NCI-H460 (cell line): ENCODE measurements around the gene HHIP. TPM values are rescaled to one million over a fixed set of nuclear protein-coding genes. Genes with fewer than 3 reads are reported as not detected.
"Not testable (repeated sequence)": the region's sequence is repeated elsewhere in the genome, so short reads cannot be mapped to it uniquely, and the experiment has no call there.

Experiments used
- DNase-seq: peaks from one replicate; pipeline ENCODE4 v3.0.0-alpha.2; 2016; ENCODE audit warnings: low read depth; ENCODE audit errors: extremely low read depth
- small RNA-seq, 2 experiments: library from RNA; depleted of rRNA; stranded (forward); fragments of <200 nt; gene quantifications; one replicate each; pipeline ENCODE3, GENCODE V24; 2014
- total RNA-seq: library from RNA; depleted of rRNA; stranded (reverse); fragments of >200 nt; shearing (Covaris generic); gene quantifications from 2 replicates; pipeline ENCODE4 v1.2.3, GENCODE V29; 2014

The HHIP gene
- total RNA-seq, 1 experiment from 2014 or later = 0.02 TPM

DNA sequence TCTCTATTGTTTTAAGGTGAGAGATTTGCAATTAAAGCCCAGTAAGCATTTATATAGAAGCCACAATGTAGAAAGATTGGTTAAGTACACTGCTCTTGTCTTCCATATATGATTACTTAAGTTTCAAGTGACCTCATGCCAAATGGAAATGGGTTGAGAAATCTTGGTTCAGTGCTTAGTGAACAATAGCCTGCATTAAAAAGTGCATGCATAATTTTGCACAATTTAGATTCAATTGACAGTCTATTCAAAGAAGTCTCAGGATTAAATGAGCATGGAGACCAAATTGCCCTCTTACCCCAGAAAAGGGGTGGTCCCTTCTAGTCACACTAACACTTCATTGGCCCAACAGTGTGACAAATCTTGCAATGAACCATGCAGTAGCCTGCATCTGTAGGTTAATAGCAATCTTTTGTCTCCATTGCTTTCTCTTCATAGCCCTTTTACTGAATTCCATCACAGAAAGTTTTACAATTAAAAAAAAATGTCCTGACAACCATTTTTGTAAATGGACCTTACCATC, 93.6 kb downstream of the HHIP start:
- DNase-seq = no peak

DNA sequence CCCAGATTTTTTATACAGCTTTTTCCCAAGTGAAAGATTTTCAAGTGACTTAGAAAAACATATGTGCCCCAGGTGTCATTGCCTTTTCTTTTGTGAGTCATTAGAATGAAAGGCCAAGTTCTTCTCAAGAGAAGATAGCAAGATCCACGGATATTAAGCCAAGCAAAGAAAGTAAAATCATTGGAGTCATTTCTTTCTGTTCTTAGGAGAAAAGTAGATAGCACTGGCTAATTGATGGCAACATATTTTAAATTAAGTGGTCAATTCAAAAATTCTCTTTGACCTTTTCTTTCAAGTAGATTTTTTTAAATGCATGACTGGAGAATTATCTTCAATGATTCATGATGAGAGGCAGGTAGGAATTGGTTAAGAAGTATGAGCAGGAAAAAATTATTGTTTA, 94.4 kb downstream of the HHIP start:
- no peak for DNase-seq

DNA sequence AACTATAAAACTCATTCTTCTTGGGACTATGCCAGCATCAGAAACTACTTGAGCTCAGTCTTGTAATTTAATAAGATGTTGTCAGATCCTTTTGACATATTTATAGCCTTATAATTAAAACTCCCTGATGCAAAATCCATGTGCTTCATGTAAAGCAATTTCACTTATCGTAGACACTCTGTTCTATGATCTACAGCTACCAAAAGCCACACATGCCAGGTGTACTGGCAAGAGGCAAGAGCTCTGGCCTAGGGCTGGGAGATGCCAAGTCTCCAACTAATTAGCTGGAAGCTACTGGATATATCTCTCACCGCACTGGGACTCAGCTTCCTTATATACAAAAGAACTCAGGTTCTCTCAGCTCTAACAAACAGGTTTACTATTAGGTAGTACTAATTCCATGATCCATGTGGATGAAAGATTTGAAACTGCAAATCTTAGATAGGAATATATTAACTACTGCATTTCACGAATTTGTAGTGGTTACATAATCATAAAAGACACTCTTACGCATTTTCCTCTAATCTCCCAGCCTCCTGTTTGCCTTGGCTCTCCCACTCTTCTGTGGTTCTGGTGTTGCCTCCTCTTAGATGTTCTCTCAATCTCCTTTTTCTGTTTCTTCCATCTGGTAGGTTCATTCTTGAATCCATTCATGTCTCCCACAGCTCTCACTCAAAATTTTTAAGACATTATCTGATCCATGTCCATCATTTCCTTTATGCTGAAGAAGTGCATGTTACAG, 103.0 kb downstream of the HHIP start:
- no peak for DNase-seq

DNA sequence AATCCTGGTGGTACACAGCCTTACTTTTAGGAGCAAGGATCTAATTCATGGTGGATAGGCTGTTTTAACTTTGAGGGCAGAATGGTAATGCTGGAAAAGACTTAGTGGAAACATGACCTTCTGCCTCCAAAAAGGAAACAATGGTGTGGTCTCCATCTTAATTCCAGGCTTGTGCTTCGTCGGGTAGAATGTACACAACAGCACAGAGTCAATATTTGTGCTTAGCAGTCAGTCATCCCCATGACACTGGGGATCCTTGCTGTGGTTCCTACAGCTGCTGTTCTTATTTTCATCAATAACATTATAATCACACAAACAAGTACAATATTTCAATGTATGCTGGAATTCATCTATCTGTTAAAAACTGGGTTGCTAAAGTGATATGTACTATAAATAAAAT, 104.4 kb downstream of the HHIP start:
- DNase-seq = no peak

DNA sequence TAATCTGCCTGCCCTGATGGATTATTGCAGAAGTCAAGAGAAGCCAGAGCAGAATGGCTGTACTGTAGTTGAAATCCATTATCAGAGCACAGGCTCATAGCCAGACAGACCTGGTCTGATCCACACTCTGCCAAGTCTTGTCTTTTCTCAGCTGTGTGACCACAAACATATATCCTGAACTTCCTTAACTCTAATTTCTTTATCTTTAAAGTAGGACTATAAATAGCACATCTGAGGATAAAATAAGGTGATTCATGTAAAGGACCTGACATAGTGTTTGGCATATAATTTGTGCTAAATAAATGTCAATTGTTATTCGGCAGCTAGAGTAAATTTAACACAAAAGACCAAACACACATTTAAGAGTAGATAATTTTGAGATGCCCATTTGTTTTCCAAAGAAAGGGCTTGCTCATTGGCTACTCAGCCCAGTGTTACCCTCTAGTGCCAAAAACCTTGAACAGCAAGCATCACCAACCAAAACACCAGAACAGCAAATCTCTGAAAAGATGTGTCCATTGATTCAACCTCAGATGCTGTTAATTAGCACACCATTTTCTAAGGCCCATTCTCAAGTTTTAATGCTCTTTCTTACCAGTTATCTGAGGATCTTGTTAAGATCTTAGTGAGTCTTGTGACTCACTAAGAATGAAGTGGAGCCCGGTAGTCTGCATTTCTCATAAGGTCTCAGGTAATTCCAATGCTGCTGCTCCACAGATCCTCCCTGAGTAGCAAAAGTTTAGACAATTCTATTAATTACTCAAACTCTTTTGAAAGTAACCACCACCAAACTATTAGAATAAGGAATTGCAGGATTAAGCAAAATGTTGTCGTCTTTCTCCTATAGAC, 108.8 kb downstream of the HHIP start:
- DNase-seq = peak; percentile 9

DNA sequence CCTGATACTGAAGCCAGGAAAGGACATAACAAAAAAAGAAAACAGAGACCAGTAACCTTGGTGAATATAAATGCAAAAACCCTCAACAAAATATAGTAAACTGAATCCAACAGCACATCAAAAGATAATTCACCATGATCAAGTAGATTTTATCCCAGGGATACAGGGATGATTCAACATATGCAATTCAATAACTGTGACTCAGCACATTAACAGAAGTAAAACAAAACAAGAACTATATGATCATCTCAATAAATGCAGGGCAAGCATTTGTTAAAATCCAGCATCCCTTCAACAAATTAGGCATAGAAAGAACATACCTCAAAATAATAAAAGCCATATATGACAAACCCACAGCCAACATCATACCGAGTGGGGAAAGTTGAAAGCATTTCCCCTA, 112.0 kb downstream of the HHIP start:
- DNase-seq = peak; percentile 2

DNA sequence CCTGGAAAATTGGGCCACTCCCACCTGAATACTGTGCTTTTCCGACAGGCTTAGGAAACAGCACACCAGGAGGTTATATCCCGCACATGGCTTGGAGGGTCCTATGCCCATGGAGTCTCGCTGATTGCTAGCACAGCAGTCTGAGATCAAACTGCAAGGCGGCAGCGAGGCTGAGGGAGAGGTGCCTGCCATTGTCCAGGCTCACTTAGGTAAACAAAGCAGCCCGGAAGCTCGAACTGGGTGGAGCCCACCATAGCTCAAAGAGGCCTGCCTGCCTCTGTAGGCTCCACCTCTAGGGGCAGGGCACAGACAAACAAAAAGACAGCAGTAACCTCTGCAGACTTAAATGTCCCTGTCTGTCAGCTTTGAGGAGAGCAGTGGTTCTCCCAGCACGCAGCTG, 122.9 kb downstream of the HHIP start:
- not testable (repeated sequence) for DNase-seq

DNA sequence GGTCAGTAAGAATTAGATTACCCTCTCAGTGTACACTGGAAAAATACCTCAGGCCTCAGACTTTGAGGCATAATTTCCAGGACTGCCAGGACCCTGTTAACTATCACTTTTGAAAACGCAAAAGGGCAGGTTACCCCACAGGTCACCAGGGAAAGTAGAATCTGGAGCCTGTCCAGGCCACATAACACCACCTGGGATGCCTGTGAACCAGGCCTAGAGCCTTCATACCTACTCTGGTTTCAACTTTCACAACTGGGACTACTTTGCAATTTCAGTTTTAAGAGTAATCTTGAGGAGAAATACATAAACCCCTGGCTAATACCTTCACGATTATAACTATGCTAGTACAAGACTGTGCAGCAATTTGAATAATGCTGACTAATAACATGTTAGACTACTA, 132.4 kb downstream of the HHIP start:
- no peak for DNase-seq

DNA sequence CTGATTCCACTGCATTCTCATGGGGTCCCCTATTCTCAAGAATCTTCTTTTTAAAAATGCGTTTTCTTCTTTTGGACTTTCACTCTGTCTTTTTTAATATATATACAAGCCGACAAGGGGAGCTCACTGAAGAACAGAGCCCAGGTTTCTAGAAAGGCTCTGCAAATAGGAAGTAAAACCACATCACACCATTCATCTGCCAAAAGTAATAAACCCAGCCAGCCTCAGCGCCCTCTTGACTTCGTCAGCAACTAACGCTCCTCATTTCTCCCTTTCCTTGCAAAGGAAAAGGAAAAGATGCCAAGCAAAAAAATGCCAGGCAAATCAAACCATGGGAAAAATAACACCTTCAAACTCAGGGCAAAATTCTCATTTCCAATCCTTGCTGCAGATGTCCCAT, 136.4 kb downstream of the HHIP start:
- no peak for DNase-seq

DNA sequence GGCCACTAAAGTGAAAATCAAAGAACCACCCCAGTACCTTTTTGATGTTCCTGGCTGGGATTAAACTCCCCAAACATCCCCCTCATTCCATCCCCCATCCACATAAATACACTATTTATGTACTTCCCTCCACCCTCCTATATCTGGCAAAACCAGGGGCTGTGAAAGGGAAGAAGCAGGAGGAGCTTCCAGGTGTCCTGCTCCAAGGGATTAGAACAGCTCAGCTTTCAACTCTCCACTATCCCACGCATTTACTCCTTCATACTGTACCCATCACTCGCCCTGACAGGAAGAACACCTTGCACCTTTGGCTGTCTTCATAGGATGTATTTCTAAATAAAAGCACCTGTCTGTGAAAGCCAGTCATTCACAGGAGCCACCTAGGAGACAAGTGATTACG, 140.0 kb downstream of the HHIP start:
- DNase-seq = no peak

DNA sequence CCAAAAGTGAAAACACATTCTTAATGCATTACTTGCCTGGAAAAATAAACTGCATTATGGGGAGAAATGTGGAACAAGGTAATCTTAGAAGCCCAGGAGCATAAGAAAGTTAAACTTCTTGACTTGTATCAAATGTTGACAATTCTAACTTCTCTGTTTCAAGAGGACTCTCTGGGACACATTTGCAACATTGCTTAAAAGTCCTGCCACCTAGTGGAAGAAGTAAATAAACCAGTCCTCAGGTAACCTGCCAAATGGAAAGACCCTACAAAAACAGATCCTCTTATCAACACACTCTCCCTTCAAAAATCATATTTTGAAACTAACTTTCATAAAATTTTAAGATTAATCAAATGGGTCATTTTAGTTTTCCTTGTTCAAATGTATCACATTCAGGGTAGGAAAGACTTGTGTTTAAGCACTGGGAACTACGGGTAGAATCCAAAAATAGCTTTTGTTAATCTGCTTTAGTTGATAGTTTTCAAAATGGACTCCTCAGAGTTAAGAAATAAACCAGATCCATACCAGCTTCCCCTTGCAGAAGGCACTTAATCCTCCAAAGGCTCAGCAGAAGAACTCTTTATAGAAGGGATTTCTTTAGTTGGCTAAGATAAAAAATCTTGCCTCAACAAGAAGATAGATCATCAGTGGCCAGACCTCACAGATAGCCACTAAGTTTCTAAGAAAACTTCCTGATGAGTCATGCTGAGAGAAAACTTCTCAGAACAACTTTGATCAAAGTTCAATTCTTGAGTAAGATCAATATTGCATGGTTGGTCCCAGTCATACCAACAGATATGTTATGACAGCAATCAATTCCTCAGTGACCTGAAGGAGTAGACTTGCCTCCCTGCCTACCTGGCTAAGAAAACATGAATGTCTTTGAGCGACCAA, 141.7 kb downstream of the HHIP start:
- DNase-seq = peak; percentile 15

DNA sequence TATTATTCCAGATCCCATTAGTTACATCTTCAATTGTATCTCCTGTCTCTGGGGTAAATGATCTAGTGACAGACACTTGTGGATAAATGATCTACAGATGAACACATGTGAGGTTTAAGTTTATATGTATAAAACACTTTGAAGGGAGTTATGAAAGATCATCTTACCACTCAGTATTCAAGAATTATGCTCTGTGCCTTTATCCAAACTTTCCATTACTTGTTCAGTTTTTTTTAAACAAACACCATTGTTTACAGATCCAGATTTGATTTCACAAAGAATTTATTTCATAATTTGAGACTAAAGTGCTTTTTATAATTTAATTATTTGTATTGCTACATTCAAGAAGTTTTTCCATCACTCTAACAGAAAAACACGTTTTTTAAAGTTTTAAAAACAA, 142.5 kb downstream of the HHIP start:
- DNase-seq = no peak

DNA sequence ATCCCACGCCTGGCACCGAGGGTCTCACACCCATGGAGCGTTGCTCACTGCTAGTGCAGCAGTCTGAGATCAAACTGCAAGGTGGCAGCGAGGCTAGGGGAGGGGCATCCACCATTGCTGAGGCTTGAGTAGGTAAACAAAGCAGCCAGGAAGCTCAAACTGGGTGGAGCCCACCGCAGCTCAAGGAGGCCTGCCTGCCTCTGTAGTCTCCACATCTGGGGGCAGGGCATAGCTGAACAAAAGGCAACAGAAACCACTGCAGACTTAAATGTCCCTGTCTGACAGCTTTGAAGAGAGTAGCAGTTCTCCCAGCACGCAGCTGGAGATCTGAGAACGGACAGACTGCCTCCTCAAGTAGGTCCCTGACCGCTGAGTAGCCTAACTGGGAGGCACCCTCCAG, 146.0 kb downstream of the HHIP start:
- not testable (repeated sequence) for DNase-seq

Small RNA genes within 50 kb of the gene (small RNA-seq; reads per million reads assigned to genes)
- 0 reads per million in 2 experiments for gene RF02271
